NCI-H1930 (cell line): Measurements from ENCODE around the gene KDM6B.
A peak's percentile ranks its signal among the peaks of the same experiment; 100 is the strongest.

Experiments
- DNase-seq, 2 experiments: peaks; one replicate each; lab custom pipeline; 2025; lab: John Stamatoyannopoulos, UW

The KDM6B gene

DNA sequence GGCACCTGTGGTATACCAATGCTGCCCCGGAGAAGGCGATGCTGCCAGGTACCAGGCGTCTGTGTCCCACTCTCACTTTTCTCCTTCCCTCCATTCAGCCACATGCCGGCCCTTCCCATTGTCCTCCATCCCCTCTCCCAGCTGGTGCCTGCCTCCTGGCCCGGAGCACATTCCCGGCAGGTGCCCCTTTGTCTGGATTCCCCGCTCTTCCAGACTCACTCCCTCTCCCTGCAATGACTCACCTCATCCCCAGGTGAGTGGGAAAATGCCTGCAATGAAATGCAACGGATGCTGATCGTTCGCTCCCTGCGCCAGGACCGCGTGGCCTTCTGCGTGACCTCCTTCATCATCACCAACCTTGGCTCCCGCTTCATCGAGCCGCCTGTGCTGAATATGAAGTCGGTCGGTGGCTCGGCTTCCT, 10.4 kb upstream of the KDM6B start:
- no peak for DNase-seq

GRCh38 chr17:7824021-7824924, 9.7 kb upstream of the KDM6B start:
- DNase-seq, result no peak

DNA sequence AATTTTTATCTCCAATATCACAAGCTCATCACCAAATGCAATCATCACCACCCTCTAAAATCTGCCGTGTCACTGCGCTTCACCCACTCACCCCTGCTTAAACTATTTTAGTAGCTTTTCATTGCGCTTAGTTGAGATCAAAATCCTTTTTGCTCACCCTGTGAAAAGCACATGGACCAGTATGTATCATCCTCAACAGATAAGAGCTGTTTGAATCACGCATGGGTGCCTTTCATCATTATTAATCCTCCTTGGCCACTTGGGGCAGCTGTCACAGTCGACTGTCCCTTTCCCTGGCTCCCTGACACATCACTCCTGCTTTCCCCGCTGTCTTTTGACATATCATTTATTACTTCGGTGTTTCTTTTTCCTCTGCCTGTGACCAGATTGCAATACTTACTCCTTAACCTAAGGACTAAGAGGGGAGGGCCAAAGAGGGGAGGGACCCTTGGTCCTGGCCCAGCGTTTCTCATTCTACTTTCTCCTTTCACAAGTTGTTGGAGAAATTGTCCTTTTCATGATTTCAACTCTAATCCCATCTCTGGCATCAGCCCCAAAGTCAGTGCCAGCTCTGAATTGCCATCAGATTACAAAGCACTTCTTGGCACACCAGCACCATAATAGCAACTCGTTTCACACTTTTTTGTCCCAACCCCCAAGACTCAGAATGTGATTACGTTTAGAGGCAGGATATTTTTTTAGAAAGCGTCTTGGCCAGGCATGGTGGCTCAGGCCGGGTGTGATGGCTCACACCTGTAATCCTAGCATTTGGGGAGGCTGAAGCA, 8.6 kb upstream of the KDM6B start:
- no peak for DNase-seq

DNA sequence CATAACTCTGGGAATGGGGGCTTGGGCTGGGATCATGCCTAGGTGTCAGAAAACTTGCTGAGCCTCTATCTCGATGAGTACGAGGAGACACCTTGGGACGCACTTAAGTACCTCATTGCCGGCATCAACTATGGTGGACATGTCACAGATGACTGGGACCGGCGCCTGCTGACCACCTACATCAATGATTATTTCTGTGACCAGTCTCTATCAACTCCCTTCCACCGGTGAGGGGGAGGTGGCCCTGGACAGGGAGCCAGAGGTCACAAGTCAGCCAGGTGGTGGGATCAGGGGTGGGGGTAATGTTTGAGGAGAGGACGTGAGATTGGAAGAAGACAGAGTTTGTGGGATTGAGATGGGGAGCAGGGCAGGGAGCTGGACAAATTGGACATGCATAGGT, 3.4 kb upstream of the KDM6B start:
- no peak for DNase-seq

- DNase-seq, result no peak
These were observed 2.8 kb upstream of the KDM6B start for GRCh38 chr17:7831233-7831632.

GRCh38 chr17:7832431-7832830, 1.6 kb upstream of the KDM6B start:
- no peak for DNase-seq

DNA sequence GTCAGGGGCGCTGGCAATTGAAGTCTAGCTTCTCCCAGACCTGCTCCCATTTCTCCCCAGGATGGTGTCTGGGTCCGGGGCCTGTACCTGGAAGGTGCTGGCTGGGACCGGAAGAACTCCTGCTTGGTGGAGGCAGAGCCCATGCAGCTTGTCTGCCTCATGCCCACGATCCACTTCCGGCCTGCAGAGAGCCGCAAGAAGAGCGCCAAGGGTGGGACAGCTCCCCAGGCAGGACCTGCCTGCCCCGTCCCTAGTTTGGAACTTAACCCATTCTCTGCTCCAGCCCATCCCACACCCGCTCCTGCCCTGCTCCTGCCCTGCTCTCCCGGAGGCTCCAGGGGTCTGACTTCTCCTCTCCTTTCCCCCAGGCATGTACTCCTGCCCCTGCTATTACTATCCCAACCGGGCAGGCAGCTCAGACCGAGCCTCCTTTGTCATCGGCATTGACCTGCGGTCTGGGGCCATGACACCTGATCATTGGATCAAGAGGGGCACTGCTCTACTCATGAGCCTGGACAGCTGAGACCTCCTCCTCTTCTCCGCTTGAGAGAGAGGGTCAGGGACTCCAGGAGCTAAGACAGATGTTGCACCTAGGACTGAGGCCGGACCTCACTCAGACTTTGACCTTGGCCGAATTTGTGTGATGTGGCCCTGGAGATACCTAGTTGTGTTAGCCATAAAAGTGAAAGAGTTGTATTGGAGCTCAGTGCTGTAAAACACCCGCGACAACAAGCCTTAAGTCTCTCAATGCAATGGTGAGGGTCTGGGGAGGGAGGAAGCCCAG, 814 bp upstream of the KDM6B start:
- DNase-seq, result no peak

GRCh38 chr17:7834542-7834956, 532 bp downstream of the KDM6B start:
- DNase-seq, result no peak

DNA sequence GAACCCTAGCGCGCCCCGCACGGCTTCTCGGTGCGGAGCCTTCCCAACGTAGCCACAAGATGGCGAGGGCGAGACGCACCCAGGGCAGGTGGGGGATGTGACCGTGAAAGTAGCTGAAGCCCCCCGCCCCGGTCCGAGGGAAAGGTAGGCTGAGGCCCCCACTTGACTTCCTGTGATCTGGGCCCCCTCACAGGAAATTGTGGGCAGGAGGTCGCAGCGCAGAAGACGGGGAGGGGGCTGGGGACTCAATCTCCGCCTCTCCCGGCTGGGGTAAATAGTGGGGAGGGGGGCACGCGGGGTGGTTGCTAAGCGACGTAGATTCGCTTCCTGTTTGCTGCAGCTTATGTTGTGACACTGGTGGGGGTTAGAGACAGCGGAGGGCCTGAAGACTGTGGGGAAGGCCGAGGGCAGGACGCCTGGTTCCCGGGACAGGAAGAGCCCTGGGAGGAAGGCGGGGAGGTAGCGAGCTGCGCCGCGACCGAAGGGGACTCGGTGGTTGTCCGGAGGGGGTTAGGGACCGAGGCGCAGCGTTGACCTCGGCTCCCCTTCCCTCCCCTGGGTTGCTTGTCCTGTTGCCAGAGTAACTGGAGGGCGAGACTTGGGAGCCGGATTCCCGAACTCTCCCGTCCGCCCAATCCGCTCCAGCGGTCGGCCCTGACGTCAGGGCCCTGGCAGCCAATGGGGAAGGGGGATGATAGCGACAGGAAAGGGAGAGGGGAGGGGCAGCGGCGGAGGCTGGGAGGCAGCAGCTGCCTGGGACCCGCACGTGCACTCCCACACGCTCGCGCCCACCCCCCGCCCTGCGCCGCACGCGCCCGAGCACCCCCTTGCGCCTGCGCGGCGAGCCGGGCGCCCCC, 1.2 kb downstream of the KDM6B start:
- peak; percentile 97 to 98 for DNase-seq

- no peak for DNase-seq
These were observed 2.0 kb downstream of the KDM6B start for GRCh38 chr17:7835814-7836595.

DNA sequence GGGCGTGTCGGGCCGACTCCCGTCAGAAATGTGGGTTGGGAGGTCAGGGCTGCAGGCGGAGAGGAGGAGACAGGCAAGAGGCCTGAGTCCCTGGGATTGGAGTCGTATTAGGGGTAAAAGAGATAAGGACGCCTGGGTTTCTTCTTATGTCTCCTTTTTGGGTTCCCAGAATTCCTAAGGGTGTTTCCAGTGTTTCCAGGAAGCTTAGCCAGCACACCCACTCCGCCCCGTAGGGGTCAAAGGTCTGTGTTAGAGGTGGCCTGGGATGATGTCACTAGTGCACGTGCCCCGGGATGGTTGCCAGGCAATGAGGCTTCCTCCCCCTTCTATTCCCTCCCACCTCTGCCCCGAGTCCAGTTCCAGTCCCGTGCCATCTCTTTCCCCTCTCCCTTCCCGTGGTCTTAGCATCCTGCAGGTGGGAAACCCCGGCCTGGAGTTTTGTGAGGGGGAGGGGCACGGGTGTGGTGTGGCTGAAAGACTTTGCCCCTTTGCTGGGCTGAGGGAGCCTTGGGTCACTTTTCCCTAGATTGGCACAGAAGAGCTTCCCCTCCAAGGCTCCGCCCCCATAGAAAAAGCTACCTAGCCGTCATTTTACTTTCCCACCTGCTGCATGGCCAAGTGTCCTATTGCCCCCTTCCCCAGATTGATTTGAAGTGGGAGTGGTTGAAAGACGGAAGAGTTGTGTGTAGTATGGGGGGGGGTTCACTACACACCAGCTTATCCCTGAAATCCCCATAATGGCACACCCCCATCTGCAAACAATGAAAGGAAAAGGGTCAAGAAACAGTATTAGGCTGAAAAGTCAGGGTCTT, 2.8 kb downstream of the KDM6B start:
- peak; percentile 93 to 97 for DNase-seq

- DNase-seq, result no peak
These were observed 3.5 kb downstream of the KDM6B start for GRCh38 chr17:7837408-7838088.

DNA sequence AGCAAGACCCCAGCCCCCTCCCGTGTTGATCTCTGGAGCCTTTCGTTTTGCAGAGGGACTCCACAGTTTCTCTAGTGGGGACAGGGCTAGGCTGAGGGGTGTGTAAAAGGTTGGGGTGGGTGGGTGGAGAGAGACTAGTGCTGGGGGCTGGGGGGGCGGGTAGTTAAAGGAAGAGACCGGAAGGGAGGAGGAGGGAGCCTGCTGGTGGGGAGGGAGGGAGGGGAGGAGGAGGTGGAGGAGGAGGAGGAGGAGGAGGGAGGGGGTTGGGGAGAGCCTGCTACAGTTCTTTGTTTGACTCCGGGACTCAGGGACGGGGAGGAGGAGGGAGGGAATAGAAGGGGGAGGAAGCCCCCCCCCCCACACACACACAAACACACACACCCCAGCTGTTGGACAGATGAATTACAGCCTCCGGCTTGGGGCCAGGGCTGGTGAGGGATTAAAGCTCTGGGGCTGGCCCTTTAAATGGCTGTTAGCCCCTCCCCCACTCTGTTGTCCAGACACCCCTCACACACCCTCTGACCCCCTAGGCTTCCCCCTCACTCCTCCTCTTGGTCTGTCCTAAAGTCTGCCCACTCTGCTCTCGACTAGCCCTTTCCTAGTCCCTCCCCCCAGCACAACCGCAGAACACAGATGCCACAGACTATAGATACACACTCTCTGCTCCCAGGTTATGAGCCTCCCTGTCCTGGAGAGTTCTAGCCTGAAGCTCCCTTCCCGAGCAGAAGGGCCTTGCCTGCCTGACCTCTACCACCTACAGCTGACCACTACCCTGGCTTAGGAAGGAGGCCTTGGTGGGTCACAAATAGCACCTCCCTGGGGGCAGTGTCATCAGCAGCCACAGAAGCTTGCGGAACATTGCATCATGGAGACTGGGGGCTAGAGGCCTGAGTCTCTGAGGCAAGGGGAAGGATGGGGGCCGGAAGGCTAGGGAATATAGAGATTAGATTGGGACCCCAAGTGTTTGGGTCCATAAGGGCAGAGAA, 4.4 kb downstream of the KDM6B start:
- DNase-seq, result peak in 1 of 2 experiments; percentile 74

- peak in 1 of 2 experiments; percentile 38 for DNase-seq
These were observed 5.3 kb downstream of the KDM6B start for GRCh38 chr17:7839190-7839875.

- no peak for DNase-seq
These were observed 5.9 kb downstream of the KDM6B start for GRCh38 chr17:7839876-7840261.

DNA sequence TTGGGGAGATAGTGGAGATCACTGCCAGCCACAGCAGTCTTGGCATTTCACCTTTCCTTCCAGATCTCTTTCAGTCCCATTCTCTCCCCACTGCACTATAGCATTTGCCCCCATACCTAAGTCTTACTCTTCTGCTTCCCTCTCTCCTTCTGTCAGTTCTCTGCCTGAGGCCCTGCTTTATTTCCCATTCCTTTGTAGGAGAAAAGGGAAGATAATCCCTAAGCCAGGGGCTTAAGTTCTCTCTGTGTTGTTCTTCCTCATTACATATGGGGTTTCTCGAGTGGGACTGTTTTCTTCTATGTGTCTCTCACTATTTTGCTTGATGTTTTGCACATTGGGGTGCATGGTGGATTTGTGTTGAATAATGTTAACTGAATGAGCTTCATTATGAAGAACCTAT, 6.4 kb downstream of the KDM6B start:
- no peak for DNase-seq

GRCh38 chr17:7840875-7841274, 6.9 kb downstream of the KDM6B start:
- DNase-seq, result no peak
